ENCODE results near the gene MPZ. TPM values are rescaled to one million over a fixed set of nuclear protein-coding genes. Genes with fewer than 3 reads are reported as not detected.
A peak's percentile ranks its signal among the peaks of the same experiment; 100 is the strongest.

MPZ gene
- total and polyA plus RNA-seq, 9 of the 15 experiments (the other 6 are each of a cell fraction or from before 2014, with no cell fraction given): 0.22 to 16.6 (median 10.9) TPM

DNA sequence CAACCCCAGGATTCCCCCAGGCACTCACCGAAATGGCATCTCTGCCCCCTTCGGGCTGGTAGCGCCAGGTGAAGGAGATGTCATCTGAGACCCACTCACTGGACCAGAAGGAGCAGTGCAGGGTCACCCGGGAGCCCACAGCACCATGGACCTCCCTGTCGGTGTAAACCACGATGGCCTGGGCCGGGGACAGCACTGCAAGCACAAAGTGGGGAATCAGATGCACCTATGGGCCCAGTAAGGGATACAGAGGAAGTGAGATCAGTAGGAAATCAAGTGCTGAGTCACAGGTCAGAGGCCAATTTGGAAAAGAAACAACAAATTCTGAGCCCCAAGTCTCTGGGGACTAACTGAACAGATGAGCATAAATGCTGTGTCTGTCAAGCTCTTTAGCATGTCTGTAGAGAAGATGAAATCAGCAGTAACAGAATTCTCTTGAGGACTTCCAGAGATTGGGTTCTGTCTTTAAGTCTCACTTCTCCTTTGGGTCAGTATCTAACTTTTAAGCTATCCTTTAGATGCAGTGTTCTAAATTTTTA lies 2.5 kb downstream of the MPZ start (continued):
- no peak for TF ChIP-seq LARP7 (IDR thresholded peaks at IDR 0.05)
- no peak for TF ChIP-seq RBM22 (IDR thresholded peaks at IDR 0.05; ENCODE audit: low read depth, low read length, poor library complexity, severe bottlenecking)
- TF ChIP-seq, protein P1, sequence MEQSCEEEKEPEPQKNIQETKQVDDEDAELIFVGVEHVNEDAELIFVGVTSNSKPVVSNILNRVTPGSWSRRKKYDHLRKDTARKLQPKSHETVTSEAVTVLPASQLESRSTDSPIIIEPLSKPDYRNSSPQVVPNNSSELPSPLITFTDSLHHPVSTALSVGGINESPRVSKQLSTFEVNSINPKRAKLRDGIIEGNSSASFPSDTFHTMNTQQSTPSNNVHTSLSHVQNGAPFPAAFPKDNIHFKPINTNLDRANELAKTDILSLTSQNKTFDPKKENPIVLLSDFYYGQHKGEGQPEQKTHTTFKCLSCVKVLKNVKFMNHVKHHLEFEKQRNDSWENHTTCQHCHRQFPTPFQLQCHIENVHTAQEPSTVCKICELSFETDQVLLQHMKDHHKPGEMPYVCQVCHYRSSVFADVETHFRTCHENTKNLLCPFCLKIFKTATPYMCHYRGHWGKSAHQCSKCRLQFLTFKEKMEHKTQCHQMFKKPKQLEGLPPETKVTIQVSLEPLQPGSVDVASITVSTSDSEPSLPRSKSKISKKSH (CRISPR knock-in tag; IDR thresholded peaks at IDR 0.05): no peak
- TF ChIP-seq MTA3 (IDR thresholded peaks at IDR 0.05; ENCODE audit: borderline replicate concordance): peak; percentile 55; the same call in 1 of the 2 replicates
- no peak for TF ChIP-seq MED1 (CRISPR knock-in tag; IDR thresholded peaks at IDR 0.05; ENCODE audit: borderline replicate concordance)
- TF ChIP-seq RNF2 (IDR thresholded peaks at IDR 0.05): no peak
- peak in 1 of 2 experiments; percentile 16 for TF ChIP-seq NCOA2 (IDR thresholded peaks at IDR 0.05; ENCODE audit: partially characterized antibody in 2 of 2)
- TF ChIP-seq SMAD4 (CRISPR knock-in tag; conservative IDR thresholded peaks at IDR 0.05): peak; percentile 72; the same call in 1 of the 2 replicates
- TF ChIP-seq, protein P2, sequence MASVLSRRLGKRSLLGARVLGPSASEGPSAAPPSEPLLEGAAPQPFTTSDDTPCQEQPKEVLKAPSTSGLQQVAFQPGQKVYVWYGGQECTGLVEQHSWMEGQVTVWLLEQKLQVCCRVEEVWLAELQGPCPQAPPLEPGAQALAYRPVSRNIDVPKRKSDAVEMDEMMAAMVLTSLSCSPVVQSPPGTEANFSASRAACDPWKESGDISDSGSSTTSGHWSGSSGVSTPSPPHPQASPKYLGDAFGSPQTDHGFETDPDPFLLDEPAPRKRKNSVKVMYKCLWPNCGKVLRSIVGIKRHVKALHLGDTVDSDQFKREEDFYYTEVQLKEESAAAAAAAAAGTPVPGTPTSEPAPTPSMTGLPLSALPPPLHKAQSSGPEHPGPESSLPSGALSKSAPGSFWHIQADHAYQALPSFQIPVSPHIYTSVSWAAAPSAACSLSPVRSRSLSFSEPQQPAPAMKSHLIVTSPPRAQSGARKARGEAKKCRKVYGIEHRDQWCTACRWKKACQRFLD (CRISPR knock-in tag; IDR thresholded peaks at IDR 0.05): peak; percentile 64
- no peak for TF ChIP-seq TCF7 (IDR thresholded peaks at IDR 0.05; ENCODE audit: borderline replicate concordance)
- TF ChIP-seq, protein P3, sequence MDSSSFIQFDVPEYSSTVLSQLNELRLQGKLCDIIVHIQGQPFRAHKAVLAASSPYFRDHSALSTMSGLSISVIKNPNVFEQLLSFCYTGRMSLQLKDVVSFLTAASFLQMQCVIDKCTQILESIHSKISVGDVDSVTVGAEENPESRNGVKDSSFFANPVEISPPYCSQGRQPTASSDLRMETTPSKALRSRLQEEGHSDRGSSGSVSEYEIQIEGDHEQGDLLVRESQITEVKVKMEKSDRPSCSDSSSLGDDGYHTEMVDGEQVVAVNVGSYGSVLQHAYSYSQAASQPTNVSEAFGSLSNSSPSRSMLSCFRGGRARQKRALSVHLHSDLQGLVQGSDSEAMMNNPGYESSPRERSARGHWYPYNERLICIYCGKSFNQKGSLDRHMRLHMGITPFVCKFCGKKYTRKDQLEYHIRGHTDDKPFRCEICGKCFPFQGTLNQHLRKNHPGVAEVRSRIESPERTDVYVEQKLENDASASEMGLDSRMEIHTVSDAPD (CRISPR knock-in tag; IDR thresholded peaks at IDR 0.05): no peak
- TF ChIP-seq ZBTB1 (CRISPR knock-in tag; IDR thresholded peaks at IDR 0.05; ENCODE audit: borderline replicate concordance, low read depth): no peak
- TF ChIP-seq, protein P4, sequence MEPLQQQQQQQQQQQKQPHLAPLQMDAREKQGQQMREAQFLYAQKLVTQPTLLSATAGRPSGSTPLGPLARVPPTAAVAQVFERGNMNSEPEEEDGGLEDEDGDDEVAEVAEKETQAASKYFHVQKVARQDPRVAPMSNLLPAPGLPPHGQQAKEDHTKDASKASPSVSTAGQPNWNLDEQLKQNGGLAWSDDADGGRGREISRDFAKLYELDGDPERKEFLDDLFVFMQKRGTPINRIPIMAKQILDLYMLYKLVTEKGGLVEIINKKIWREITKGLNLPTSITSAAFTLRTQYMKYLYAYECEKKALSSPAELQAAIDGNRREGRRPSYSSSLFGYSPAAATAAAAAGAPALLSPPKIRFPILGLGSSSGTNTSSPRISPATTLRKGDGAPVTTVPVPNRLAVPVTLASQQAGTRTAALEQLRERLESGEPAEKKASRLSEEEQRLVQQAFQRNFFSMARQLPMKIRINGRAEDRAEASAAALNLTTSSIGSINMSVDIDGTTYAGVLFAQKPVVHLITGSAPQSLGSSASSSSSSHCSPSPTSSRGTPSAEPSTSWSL (CRISPR knock-in tag; IDR thresholded peaks at IDR 0.05; ENCODE audit: borderline replicate concordance): 0 out of 2 replicates have a peak, but pooled peaks have one; percentile 32
- TF ChIP-seq NRF1 (conservative IDR thresholded peaks at IDR 0.05 in 1 of 2, IDR thresholded peaks at IDR 0.05 in 1 of 2): no peak
- no peak for TF ChIP-seq SRSF1 (IDR thresholded peaks at IDR 0.05; ENCODE audit: low read depth, low read length)
- TF ChIP-seq ZNF316 (IDR thresholded peaks at IDR 0.05): peak; percentile 89
- peak; percentile 35; the same call in 1 of the 2 replicates for TF ChIP-seq POLR2AphosphoS5 (IDR thresholded peaks at IDR 0.05; ENCODE audit: control insufficient read depth, insufficient read depth, low read depth, low read length)
- TF ChIP-seq ZNF184 (CRISPR knock-in tag; IDR thresholded peaks at IDR 0.05): no peak
- TF ChIP-seq, protein P5, sequence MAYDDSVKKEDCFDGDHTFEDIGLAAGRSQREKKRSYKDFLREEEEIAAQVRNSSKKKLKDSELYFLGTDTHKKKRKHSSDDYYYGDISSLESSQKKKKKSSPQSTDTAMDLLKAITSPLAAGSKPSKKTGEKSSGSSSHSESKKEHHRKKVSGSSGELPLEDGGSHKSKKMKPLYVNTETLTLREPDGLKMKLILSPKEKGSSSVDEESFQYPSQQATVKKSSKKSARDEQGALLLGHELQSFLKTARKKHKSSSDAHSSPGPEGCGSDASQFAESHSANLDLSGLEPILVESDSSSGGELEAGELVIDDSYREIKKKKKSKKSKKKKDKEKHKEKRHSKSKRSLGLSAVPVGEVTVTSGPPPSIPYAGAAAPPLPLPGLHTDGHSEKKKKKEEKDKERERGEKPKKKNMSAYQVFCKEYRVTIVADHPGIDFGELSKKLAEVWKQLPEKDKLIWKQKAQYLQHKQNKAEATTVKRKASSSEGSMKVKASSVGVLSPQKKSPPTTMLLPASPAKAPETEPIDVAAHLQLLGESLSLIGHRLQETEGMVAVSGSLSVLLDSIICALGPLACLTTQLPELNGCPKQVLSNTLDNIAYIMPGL (CRISPR knock-in tag; IDR thresholded peaks at IDR 0.05): 0 out of 2 replicates have a peak, but pooled peaks have one; percentile 41
